Raji (cell line): Measurements from ENCODE around the gene KDM6B.

Source experiments
- POLR2A ChIP-seq: IDR thresholded peaks from 2 replicates; pipeline ENCODE4 v1.6.1; 2011; ENCODE audit warnings: low read depth, low read length, control low read depth; ENCODE audit not compliant: insufficient read depth

Gene KDM6B

GRCh38 chr17:7852919-7853690 lies 19.1 kb downstream of the KDM6B start:
- no peak for TF ChIP-seq POLR2A

- TF ChIP-seq POLR2A, result no peak
Observed at GRCh38 chr17:7853691-7854038, 19.6 kb downstream of the KDM6B start.

DNA sequence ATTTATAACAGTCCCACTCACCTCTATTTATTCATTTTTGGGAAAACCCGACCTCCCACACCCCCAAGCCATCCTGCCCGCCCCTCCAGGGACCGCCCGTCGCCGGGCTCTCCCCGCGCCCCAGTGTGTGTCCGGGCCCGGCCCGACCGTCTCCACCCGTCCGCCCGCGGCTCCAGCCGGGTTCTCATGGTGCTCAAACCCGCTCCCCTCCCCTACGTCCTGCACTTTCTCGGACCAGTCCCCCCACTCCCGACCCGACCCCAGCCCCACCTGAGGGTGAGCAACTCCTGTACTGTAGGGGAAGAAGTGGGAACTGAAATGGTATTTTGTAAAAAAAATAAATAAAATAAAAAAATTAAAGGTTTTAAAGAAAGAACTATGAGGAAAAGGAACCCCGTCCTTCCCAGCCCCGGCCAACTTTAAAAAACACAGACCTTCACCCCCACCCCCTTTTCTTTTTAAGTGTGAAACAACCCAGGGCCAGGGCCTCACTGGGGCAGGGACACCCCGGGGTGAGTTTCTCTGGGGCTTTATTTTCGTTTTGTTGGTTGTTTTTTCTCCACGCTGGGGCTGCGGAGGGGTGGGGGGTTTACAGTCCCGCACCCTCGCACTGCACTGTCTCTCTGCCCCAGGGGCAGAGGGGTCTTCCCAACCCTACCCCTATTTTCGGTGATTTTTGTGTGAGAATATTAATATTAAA lies 20.2 kb downstream of the KDM6B start:
- TF ChIP-seq POLR2A, result no peak

- peak; percentile 13; the same call in 1 of the 2 replicates for TF ChIP-seq POLR2A
Observed at GRCh38 chr17:7854851-7855659, 21.0 kb downstream of the KDM6B start, which contains the start of gene TMEM88. TSS of gene TMEM88 (plus strand) at chr17:7855066. CDS start at chr17:7855075, 9 bp downstream.

GRCh38 chr17:7855660-7856010 lies 21.6 kb downstream of the KDM6B start:
- no peak; the same call in 1 of the 2 replicates for TF ChIP-seq POLR2A

GRCh38 chr17:7856011-7856810 lies 22.2 kb downstream of the KDM6B start:
- peak; percentile 42; the same call in 1 of the 2 replicates for TF ChIP-seq POLR2A

DNA sequence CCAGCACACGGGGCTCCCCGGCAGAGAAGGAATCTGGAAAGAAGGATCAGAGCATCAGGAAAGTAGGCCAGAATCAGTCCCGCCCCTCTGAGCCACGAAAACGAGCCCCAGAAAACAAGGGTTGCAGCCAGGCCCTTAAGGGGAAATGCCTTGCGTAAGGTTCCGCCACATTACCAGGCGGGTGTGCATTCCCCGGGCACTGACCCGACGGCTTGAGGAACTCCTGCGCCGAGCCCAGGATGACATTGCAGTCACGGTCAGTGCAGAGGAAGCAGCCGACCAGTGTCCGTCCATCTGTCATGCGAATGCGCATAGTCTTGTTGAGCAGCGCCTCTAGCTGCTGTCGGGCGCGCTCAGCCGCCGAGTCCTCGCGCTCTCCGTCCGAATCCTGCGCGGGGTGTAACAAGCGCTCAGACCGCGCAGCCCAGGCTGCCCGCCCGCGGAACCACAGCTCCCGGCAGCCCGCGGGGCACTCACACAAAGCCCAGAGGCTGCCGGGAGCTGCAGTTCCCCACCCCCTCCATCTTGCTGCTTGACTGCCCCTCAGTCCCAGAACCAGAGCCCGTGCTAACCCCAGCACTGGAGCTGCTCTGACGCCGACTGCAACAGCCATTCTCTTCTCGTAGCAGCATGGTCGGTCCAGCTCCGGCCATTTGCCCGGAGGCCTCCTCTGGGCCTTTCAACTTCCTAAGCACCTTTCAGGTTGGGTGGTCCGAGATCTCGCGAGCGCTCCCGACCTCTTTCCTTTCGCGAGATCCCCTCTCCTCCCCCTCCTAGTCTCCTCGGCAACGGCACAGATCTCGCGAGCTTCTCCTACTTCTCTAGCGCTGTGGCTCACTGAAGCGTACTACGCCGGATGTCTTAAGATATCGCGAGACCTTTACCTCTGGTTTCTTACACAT lies 23.0 kb downstream of the KDM6B start, which contains the start of gene NAA38:
Gene NAA38 (minus strand): TSS at position 749 of the 902 bp plus-strand sequence. CDS start 96 bp downstream, at position 653.
- TF ChIP-seq POLR2A, result peak; percentile 89

DNA sequence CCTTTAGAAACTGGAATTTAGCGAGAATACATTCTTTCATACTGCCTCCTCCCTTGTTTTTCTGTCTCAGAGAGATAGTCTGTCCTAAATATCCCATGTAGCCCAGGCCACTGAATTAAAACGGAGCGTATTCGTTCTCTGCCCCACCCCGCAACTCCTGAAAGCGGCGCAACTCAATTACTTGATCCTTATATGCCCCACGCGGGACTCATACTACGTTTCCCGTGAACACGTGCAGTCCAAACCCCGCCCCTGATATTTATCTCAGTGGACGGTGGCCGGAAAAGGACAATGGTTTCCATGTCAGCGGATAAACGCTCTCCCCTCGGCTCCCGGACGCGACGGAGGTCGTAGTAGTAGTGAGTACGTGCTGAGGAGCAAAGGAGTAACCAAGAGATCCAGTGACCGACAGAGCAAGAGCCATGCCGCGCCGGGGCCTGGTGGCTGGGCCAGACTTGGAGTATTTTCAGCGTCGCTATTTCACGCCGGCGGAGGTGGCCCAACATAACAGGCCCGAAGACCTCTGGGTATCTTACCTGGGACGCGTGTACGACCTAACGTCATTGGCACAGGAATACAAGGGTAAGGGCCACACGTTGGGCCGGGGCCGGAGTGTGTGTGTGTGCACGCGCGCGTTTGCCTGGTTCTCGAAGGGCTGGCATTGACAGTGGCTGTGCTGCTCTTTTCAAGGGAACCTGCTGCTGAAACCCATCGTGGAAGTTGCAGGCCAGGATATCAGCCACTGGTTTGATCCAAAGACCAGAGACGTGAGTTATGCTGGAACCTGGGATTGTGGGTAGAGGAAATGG lies 23.9 kb downstream of the KDM6B start, which contains the start of gene CYB5D1:
Gene CYB5D1 (plus strand): TSS at position 291 of the 809 bp plus-strand sequence. CDS start 132 bp downstream, at position 423.
- no peak; the same call in 1 of the 2 replicates for TF ChIP-seq POLR2A

GRCh38 chr17:7858522-7858810 lies 24.4 kb downstream of the KDM6B start:
- no peak for TF ChIP-seq POLR2A

DNA sequence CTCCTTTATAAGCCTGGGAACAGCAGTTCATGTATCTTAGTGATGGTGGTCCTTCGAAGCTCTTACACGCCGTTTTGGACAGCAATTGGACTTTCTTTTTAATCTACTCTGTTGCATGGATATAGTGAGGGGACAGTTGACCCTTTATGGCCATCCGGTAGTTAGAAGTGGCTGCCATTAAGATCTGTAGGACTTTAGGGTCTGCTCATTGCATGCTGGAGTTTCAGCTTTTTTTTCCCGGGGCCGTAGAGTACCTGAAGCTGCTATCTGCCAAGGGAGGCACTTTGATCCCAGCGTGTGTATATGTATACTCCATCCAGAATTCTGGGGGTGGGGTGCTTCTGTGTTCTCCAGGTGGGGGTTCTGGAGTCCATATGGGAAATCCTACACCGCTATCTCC lies 25.0 kb downstream of the KDM6B start:
- TF ChIP-seq POLR2A, result no peak

- no peak for TF ChIP-seq POLR2A
Observed at GRCh38 chr17:7862692-7863437, 28.8 kb downstream of the KDM6B start.

GRCh38 chr17:7864995-7865650 lies 31.1 kb downstream of the KDM6B start:
- TF ChIP-seq POLR2A, result no peak
